ENCODE measurements around the gene CALY. TPM values are rescaled to one million over a fixed set of nuclear protein-coding genes. Genes with fewer than 3 reads are reported as not detected.
A peak's percentile ranks its signal among the peaks of the same experiment; 100 is the strongest.

Gene CALY
- total RNA-seq, 1 experiment from 2014 or later: 1.9 TPM

DNA sequence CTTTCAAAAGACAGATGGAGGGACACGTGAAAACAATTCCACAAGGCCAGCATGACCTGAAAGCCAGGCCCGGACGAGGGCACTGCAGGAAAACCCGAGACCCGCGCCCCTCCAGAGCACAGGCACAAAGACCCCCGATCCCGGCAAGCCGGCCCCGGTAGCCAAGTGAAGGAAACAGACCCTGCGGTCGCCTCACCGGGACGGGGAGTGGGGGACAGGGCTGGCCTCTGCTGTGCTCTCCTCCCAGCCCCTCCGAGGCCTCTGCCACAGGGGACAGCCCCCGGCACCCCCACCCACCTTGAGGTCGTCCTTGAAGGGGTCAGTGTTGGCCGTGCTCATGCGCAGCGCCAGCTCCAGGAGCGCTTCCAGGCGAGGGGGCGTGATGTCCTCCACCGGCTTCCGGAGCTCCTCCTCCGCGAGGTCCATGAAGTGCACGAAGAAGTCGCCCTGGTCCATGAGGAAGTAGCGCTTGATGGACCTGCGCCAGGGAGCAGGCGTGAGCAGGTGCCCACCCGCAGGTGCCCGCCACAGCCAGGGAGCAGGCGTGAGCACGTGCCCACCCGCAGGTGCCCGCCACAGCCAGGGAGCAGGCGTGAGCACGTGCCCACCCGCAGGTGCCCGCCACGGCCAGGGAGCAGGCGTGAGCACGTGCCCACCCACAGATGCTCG lies 48.7 kb downstream of the CALY start:
- in situ Hi-C loops (cut with HindIII; ENCODE audit: low pct_unique_long_range_greater_than_20kb, low sequenced_read_pairs) (no loop called here), intact Hi-C loops (cut with micrococcal nuclease; ENCODE audit: unreplicated experiment) (no loop called here)
- H3K36me3 ChIP-seq (ENCODE audit: control insufficient read depth, insufficient read depth, low read length): peaks cover 5% of the 10 kb centered on the region
- no peaks in the 10 kb centered on the region for H3K9me3 ChIP-seq (ENCODE audit: control insufficient read depth, insufficient read depth, low read depth, low read length)
- ChIA-PET POLR2A (no interaction called here), CTCF (no interaction called here)
- DNase-seq (ENCODE audit: low read depth, low spot score): no peak
- no peaks in the 10 kb centered on the region for H3K4me1 ChIP-seq (ENCODE audit: control insufficient read depth, insufficient read depth, low read length)
- no peak for ATAC-seq
- no peak overlapping the region for H3K4me3 ChIP-seq (ENCODE audit: low read depth in 2 of 2, low read length in 2 of 2)
- no peaks in the 10 kb centered on the region for H3K27me3 ChIP-seq (ENCODE audit: control insufficient read depth, insufficient read depth, low read length)
- no TSS peak for BruUV-seq (replicated peaks)
- TF ChIP-seq SIN3A (IDR thresholded peaks at IDR 0.05; ENCODE audit: borderline replicate concordance, insufficient read depth, low read depth, low read length): no peak
- TF ChIP-seq, protein P1, sequence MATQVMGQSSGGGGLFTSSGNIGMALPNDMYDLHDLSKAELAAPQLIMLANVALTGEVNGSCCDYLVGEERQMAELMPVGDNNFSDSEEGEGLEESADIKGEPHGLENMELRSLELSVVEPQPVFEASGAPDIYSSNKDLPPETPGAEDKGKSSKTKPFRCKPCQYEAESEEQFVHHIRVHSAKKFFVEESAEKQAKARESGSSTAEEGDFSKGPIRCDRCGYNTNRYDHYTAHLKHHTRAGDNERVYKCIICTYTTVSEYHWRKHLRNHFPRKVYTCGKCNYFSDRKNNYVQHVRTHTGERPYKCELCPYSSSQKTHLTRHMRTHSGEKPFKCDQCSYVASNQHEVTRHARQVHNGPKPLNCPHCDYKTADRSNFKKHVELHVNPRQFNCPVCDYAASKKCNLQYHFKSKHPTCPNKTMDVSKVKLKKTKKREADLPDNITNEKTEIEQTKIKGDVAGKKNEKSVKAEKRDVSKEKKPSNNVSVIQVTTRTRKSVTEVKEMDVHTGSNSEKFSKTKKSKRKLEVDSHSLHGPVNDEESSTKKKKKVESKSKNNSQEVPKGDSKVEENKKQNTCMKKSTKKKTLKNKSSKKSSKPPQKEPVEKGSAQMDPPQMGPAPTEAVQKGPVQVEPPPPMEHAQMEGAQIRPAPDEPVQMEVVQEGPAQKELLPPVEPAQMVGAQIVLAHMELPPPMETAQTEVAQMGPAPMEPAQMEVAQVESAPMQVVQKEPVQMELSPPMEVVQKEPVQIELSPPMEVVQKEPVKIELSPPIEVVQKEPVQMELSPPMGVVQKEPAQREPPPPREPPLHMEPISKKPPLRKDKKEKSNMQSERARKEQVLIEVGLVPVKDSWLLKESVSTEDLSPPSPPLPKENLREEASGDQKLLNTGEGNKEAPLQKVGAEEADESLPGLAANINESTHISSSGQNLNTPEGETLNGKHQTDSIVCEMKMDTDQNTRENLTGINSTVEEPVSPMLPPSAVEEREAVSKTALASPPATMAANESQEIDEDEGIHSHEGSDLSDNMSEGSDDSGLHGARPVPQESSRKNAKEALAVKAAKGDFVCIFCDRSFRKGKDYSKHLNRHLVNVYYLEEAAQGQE (IDR thresholded peaks at IDR 0.05; ENCODE audit: insufficient read depth in 1 of 2, low read depth in 2 of 2, low read length in 1 of 2): no peak
- no peak for TF ChIP-seq TCF7L2 (IDR thresholded peaks at IDR 0.05; ENCODE audit: low read depth, low read length)
- TF ChIP-seq POLR2AphosphoS5 (IDR thresholded peaks at IDR 0.05; ENCODE audit: low read depth, low read length): no peak
- TF ChIP-seq, protein P2, sequence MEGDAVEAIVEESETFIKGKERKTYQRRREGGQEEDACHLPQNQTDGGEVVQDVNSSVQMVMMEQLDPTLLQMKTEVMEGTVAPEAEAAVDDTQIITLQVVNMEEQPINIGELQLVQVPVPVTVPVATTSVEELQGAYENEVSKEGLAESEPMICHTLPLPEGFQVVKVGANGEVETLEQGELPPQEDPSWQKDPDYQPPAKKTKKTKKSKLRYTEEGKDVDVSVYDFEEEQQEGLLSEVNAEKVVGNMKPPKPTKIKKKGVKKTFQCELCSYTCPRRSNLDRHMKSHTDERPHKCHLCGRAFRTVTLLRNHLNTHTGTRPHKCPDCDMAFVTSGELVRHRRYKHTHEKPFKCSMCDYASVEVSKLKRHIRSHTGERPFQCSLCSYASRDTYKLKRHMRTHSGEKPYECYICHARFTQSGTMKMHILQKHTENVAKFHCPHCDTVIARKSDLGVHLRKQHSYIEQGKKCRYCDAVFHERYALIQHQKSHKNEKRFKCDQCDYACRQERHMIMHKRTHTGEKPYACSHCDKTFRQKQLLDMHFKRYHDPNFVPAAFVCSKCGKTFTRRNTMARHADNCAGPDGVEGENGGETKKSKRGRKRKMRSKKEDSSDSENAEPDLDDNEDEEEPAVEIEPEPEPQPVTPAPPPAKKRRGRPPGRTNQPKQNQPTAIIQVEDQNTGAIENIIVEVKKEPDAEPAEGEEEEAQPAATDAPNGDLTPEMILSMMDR (IDR thresholded peaks at IDR 0.05): no peak
- H3K27ac ChIP-seq (ENCODE audit: low read length): no peak overlapping the region

DNA sequence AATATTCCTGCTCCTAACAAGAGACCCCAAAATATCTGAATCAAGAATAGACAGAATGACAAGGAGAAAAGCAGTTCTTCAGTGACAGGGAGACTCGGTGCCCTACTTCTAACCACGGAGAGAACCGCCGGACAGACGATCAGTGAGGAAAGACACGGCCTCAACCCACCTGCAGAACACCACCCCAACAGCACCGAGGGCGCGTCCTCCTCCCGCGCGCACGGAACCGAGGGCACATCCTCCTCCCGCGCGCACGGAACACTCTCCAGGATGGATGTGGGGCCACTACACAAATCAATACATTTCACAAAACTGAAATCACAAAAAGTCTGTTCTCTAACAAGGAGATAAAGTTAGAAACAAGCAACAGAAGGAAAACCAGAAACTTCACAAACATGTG lies 50.3 kb downstream of the CALY start:
- no peaks in the 10 kb centered on the region for H3K9me3 ChIP-seq (ENCODE audit: control insufficient read depth, insufficient read depth, low read depth, low read length)
- ChIA-PET POLR2A (no interaction called here), CTCF (no interaction called here)
- intact Hi-C loops (cut with micrococcal nuclease; ENCODE audit: unreplicated experiment): no loop called here
- in situ Hi-C loops (cut with HindIII; ENCODE audit: low pct_unique_long_range_greater_than_20kb, low sequenced_read_pairs): no loop called here
- DNase-seq (ENCODE audit: low read depth, low spot score) (no peak), ATAC-seq (no peak)
- TF ChIP-seq SIN3A (IDR thresholded peaks at IDR 0.05; ENCODE audit: borderline replicate concordance, insufficient read depth, low read depth, low read length) (no peak), TCF7L2 (IDR thresholded peaks at IDR 0.05; ENCODE audit: low read depth, low read length) (no peak), POLR2AphosphoS5 (IDR thresholded peaks at IDR 0.05; ENCODE audit: low read depth, low read length) (no peak)
- TF ChIP-seq, protein P1 (IDR thresholded peaks at IDR 0.05; ENCODE audit: insufficient read depth in 1 of 2, low read depth in 2 of 2, low read length in 1 of 2): no peak
- TF ChIP-seq, protein P2 (IDR thresholded peaks at IDR 0.05): no peak
- H3K36me3 ChIP-seq (ENCODE audit: control insufficient read depth, insufficient read depth, low read length): peaks cover 5% of the 10 kb centered on the region
- BruUV-seq (replicated peaks): TSS peak; percentile 49
- H3K27ac ChIP-seq (ENCODE audit: low read length): no peak overlapping the region
- H3K4me1 ChIP-seq (ENCODE audit: control insufficient read depth, insufficient read depth, low read length): no peaks in the 10 kb centered on the region
- no peaks in the 10 kb centered on the region for H3K27me3 ChIP-seq (ENCODE audit: control insufficient read depth, insufficient read depth, low read length)
- no peak overlapping the region for H3K4me3 ChIP-seq (ENCODE audit: low read depth in 2 of 2, low read length in 2 of 2)
